ENCODE measurements around the gene PAK5.

- TF ChIP-seq CTCF (IDR thresholded peaks at IDR 0.05) (no peak), POLR2A (IDR thresholded peaks at IDR 0.05) (no peak)
Measured at GRCh38 chr20:9809271-9809670, 29.6 kb downstream of the PAK5 start.

Data from Peyer's patch (tissue), 4 donors.